ENCODE measurements around the gene CRYGA. TPM values are rescaled to one million over a fixed set of nuclear protein-coding genes. Genes with fewer than 3 reads are reported as not detected.

CRYGA gene
- total RNA-seq, 1 experiment from 2014 or later: not detected

DNA sequence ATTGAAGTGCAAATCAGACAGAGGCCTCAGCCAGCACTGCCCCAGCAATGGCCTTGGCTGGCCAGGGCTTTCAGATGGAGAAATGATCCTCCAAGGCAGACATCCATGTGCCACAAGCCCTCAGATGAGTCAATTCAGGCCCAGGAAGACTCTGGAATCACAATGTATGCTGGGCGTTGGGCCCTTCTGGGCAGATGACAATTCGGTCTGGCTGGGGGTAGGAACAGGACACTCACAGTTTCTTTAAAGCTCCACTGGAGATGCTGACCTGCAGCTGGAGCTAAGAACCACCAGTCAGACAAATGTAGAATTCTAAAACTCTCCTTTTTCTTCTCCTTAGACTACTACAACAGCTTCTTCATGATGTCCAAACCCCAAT lies 26.7 kb downstream of the CRYGA start:
- TF ChIP-seq CTCF (IDR thresholded peaks at IDR 0.05; ENCODE audit: unreplicated experiment): no peak
- no peak overlapping the region for H3K27ac Mint-ChIP-seq (ENCODE audit: unreplicated experiment)
- peaks cover 2% of the 10 kb centered on the region for H3K4me1 Mint-ChIP-seq (ENCODE audit: low read depth, unreplicated experiment)
- H3K27me3 Mint-ChIP-seq (ENCODE audit: unreplicated experiment): no peaks in the 10 kb centered on the region
- no TSS peak for BruUV-seq (replicated peaks)
- intact Hi-C loops (cut with micrococcal nuclease; ENCODE audit: unreplicated experiment): no loop called here
- no peak for DNase-seq
- H3K36me3 Mint-ChIP-seq (ENCODE audit: insufficient read depth, unreplicated experiment): no peaks in the 10 kb centered on the region
- no peak overlapping the region for H3K4me3 Mint-ChIP-seq (ENCODE audit: low read depth, unreplicated experiment)
- CTCF ChIA-PET: no interaction called here
- peaks cover 7% of the 10 kb centered on the region for H3K9me3 Mint-ChIP-seq (ENCODE audit: low read depth, unreplicated experiment)

DNA sequence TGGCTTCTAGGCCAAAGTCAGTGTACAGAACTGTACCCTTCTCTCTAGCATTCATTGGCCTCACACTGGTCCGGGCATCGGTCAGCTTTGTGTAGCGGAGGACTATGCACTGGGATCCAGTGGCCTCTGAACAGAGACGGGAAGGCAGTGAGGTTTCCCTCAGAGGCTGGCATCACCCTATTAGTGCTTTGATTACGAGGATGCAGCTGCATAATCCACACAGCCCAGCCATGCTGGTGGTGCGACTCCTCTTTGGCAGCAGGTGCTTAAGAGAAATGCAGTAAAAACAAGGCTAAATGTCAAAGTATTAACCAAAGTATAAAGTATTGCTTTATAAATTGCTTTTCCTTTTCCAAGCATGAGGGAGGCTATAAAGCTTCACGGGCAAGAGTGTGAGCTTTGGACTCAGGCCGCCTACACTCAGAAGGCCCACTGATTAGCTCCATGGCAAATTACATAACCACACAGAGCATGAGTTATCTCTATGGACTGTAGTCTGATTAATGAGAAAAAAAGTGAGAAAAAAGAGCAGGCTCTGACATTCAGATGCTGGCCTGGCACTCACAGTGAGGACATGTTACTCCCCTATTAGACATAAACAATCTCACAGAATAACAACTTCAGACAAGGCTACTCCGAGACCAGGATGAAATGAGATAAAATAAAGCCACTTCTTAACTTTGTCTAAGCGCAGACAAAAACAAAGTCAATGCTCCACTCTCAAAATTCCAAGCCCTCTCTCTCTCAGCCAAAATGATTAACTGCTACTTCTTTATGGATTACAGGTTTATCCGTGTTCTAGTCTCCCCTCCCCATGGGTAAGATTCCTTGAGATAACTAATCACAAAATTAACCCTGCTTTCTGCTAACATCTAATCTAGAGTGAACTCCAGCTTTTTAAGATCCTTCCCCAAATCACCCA lies 27.3 kb downstream of the CRYGA start:
- CTCF ChIA-PET: no interaction called here
- Mint-ChIP-seq H3K27me3 (ENCODE audit: unreplicated experiment) (no peaks in the 10 kb centered on the region), H3K4me1 (ENCODE audit: low read depth, unreplicated experiment) (no peaks in the 10 kb centered on the region), H3K27ac (ENCODE audit: unreplicated experiment) (no peak overlapping the region), H3K9me3 (ENCODE audit: low read depth, unreplicated experiment) (peaks cover 7% of the 10 kb centered on the region), H3K4me3 (ENCODE audit: low read depth, unreplicated experiment) (no peak overlapping the region), H3K36me3 (ENCODE audit: insufficient read depth, unreplicated experiment) (no peaks in the 10 kb centered on the region)
- intact Hi-C loops (cut with micrococcal nuclease; ENCODE audit: unreplicated experiment): no loop called here
- no peak for TF ChIP-seq CTCF (IDR thresholded peaks at IDR 0.05; ENCODE audit: unreplicated experiment)
- BruUV-seq (replicated peaks): no TSS peak
- no peak for DNase-seq

DNA sequence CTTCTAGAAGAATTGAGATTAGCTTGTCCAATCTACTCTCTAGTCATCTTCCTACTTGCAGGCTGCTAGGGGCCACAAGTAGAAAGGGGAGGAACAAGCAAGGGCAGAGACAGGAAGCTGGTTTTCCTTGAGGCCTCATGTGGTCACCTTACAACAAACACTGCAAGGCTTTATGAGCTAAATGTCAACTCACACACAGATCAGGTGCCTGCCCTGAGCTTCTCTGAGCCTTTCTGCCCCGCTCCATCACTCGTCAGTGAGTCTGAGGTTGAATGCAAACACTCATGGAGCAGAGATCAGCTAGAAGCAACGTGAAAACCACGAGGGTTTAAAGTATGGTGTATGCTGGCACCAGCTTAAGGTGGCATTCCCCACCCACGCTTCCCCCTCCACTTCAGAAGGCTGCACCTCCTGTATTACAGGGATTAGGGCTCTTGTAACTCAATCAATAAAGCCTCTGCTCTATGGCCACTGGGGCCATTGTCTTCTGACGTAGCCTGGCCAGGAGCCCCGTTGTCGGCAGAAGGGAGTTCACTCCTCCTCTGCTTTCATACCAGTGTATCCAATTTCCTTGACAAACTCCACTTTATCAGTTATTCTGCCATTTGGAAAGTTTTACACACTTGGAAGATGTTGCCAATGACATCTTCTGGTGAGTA lies 28.3 kb downstream of the CRYGA start:
- Mint-ChIP-seq H3K4me3 (ENCODE audit: low read depth, unreplicated experiment) (no peak overlapping the region), H3K9me3 (ENCODE audit: low read depth, unreplicated experiment) (peaks cover 7% of the 10 kb centered on the region), H3K27ac (ENCODE audit: unreplicated experiment) (no peak overlapping the region), H3K36me3 (ENCODE audit: insufficient read depth, unreplicated experiment) (no peaks in the 10 kb centered on the region), H3K4me1 (ENCODE audit: low read depth, unreplicated experiment) (peaks cover 8% of the 10 kb centered on the region), H3K27me3 (ENCODE audit: unreplicated experiment) (no peaks in the 10 kb centered on the region)
- no TSS peak for BruUV-seq (replicated peaks)
- CTCF ChIA-PET: interaction anchor here (0.8 kb wide), 1 partner anchor 16 kb away, joined by 3 read pairs; no protein-coding TSS in a partner anchor
- no peak for DNase-seq
- intact Hi-C loops (cut with micrococcal nuclease; ENCODE audit: unreplicated experiment): no loop called here
- TF ChIP-seq CTCF (IDR thresholded peaks at IDR 0.05; ENCODE audit: unreplicated experiment): no peak

DNA sequence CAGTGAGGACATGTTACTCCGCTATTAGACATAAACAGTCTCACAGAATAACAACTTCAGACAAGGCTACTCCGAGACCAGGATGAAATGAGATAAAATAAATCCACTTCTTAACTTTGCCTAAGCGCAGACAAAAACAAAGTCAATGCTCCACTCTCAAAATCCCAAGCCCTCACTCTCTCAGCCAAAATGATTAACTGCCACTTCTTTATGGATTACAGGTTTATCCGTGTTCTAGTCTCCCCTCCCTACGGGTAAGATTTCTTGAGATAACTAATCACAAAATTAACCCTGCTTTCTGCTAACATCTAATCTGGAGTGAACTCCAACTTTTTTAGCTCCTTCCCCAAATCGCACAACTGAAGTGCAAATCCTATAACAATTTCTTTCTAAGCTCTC lies 32.7 kb downstream of the CRYGA start:
- CTCF ChIA-PET: interaction anchor here (0.8 kb wide), 1 partner anchor 17 kb away, joined by 3 read pairs; no protein-coding TSS in a partner anchor
- H3K9me3 Mint-ChIP-seq (ENCODE audit: low read depth, unreplicated experiment): no peaks in the 10 kb centered on the region
- no peak overlapping the region for H3K4me3 Mint-ChIP-seq (ENCODE audit: low read depth, unreplicated experiment)
- peaks cover 11% of the 10 kb centered on the region for H3K4me1 Mint-ChIP-seq (ENCODE audit: low read depth, unreplicated experiment)
- TF ChIP-seq CTCF (IDR thresholded peaks at IDR 0.05; ENCODE audit: unreplicated experiment): no peak
- intact Hi-C loops (cut with micrococcal nuclease; ENCODE audit: unreplicated experiment): no loop called here
- no peak overlapping the region for H3K27ac Mint-ChIP-seq (ENCODE audit: unreplicated experiment)
- no TSS peak for BruUV-seq (replicated peaks)
- no peak for DNase-seq
- no peaks in the 10 kb centered on the region for H3K27me3 Mint-ChIP-seq (ENCODE audit: unreplicated experiment)
- H3K36me3 Mint-ChIP-seq (ENCODE audit: insufficient read depth, unreplicated experiment): no peaks in the 10 kb centered on the region

Measured in Calu3 (cell line).